Measurements from ENCODE around the gene PPARD. TPM values are rescaled to one million over a fixed set of nuclear protein-coding genes. Genes with fewer than 3 reads are reported as not detected.
A peak's percentile ranks its signal among the peaks of the same experiment; 100 is the strongest.

PPARD gene
- total and polyA plus RNA-seq, 2 of the 13 experiments (the other 11 are each of a cell fraction or from before 2014, with no cell fraction given) = 6.1 to 13.3 TPM

DNA sequence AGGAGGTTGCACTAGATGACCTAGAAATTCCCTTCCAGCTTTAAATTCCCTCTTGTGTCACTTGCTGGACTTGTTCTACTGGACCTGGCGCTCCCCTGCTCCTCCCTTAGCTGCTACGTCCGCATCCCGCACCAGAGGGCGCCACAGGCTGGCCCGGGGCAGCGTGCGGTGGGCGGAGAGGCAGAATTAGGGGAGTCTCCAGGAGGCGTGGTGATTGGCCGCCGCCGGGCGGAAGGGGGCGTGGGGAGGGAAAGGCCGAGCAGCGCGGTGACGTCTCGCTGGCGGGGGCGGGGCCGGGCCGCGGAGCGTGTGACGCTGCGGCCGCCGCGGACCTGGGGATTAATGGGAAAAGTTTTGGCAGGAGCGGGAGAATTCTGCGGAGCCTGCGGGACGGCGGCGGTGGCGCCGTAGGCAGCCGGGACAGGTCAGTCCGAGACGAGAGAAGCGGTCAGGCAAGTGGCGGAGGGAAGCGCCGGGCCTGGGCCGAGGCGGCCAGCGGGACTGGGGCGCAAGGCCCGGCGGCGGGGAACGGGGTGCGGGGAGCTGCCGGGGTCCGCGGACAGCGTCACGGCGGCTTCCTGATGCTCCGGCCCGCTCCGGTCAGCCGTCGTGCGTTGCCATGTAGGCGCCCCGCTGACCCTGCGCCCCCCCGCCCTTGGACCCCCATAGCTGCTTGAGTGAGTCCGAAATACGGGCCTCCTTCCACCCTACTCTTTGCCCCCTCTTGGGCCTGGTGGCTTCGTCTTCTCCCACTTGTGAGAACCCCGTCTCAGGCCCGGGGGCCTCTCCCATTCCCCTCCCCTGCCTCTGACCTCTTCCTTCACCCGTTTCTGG lies at the start of gene PPARD (continued):
- TF ChIP-seq ZNF616 (CRISPR knock-in tag; IDR thresholded peaks at IDR 0.05; ENCODE audit: low read depth) = peak; percentile 71
- TF ChIP-seq, protein P1, sequence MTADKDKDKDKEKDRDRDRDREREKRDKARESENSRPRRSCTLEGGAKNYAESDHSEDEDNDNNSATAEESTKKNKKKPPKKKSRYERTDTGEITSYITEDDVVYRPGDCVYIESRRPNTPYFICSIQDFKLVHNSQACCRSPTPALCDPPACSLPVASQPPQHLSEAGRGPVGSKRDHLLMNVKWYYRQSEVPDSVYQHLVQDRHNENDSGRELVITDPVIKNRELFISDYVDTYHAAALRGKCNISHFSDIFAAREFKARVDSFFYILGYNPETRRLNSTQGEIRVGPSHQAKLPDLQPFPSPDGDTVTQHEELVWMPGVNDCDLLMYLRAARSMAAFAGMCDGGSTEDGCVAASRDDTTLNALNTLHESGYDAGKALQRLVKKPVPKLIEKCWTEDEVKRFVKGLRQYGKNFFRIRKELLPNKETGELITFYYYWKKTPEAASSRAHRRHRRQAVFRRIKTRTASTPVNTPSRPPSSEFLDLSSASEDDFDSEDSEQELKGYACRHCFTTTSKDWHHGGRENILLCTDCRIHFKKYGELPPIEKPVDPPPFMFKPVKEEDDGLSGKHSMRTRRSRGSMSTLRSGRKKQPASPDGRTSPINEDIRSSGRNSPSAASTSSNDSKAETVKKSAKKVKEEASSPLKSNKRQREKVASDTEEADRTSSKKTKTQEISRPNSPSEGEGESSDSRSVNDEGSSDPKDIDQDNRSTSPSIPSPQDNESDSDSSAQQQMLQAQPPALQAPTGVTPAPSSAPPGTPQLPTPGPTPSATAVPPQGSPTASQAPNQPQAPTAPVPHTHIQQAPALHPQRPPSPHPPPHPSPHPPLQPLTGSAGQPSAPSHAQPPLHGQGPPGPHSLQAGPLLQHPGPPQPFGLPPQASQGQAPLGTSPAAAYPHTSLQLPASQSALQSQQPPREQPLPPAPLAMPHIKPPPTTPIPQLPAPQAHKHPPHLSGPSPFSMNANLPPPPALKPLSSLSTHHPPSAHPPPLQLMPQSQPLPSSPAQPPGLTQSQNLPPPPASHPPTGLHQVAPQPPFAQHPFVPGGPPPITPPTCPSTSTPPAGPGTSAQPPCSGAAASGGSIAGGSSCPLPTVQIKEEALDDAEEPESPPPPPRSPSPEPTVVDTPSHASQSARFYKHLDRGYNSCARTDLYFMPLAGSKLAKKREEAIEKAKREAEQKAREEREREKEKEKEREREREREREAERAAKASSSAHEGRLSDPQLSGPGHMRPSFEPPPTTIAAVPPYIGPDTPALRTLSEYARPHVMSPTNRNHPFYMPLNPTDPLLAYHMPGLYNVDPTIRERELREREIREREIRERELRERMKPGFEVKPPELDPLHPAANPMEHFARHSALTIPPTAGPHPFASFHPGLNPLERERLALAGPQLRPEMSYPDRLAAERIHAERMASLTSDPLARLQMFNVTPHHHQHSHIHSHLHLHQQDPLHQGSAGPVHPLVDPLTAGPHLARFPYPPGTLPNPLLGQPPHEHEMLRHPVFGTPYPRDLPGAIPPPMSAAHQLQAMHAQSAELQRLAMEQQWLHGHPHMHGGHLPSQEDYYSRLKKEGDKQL (CRISPR knock-in tag; IDR thresholded peaks at IDR 0.05; ENCODE audit: low read depth) = no peak
- peak; percentile 78; the same call in 1 of the 2 replicates for TF ChIP-seq RFXAP (CRISPR knock-in tag; IDR thresholded peaks at IDR 0.05; ENCODE audit: borderline replicate concordance)
- TF ChIP-seq PLRG1 (conservative IDR thresholded peaks at IDR 0.05) = no peak
- TF ChIP-seq MIXL1 (CRISPR knock-in tag; IDR thresholded peaks at IDR 0.05) = peak; percentile 91
- no peak for TF ChIP-seq JDP2 (CRISPR knock-in tag; IDR thresholded peaks at IDR 0.05; ENCODE audit: borderline replicate concordance)
- no peak for TF ChIP-seq ZNF20 (CRISPR knock-in tag; IDR thresholded peaks at IDR 0.05)
- TF ChIP-seq, protein P2, sequence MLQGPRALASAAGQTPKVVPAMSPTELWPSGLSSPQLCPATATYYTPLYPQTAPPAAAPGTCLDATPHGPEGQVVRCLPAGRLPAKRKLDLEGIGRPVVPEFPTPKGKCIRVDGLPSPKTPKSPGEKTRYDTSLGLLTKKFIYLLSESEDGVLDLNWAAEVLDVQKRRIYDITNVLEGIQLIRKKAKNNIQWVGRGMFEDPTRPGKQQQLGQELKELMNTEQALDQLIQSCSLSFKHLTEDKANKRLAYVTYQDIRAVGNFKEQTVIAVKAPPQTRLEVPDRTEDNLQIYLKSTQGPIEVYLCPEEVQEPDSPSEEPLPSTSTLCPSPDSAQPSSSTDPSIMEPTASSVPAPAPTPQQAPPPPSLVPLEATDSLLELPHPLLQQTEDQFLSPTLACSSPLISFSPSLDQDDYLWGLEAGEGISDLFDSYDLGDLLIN (CRISPR knock-in tag; IDR thresholded peaks at IDR 0.05; ENCODE audit: borderline replicate concordance) = no peak
- TF ChIP-seq IRX3 (CRISPR knock-in tag; IDR thresholded peaks at IDR 0.05; ENCODE audit: borderline replicate concordance, low read depth) = peak; percentile 50; the same call in 1 of the 2 replicates
- 0 out of 2 replicates have a peak, but pooled peaks have one; percentile 20 for TF ChIP-seq DPF2 (CRISPR knock-in tag; IDR thresholded peaks at IDR 0.05; ENCODE audit: borderline replicate concordance, low read depth)
- peak; percentile 77; the same call in 1 of the 2 replicates for TF ChIP-seq AHR (CRISPR knock-in tag; IDR thresholded peaks at IDR 0.05)
- no peak for TF ChIP-seq SAFB2 (CRISPR knock-in tag; IDR thresholded peaks at IDR 0.05; ENCODE audit: borderline replicate concordance, low read depth)
- TF ChIP-seq FOXK1 (CRISPR knock-in tag; IDR thresholded peaks at IDR 0.05; ENCODE audit: borderline replicate concordance, low read depth) = peak; percentile 78; the same call in 1 of the 2 replicates
- TF ChIP-seq GTF3A (CRISPR knock-in tag; conservative IDR thresholded peaks at IDR 0.05) = no peak
- no peak; the same call in none of the 2 replicates for TF ChIP-seq ZNF547 (CRISPR knock-in tag; IDR thresholded peaks at IDR 0.05)
- TF ChIP-seq ZNF552 (CRISPR knock-in tag; IDR thresholded peaks at IDR 0.05; ENCODE audit: borderline replicate concordance) = no peak; the same call in 1 of the 2 replicates
- TF ChIP-seq, protein P3, sequence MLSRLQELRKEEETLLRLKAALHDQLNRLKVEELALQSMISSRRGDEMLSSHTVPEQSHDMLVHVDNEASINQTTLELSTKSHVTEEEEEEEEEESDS (CRISPR knock-in tag; IDR thresholded peaks at IDR 0.05; ENCODE audit: borderline replicate concordance) = no peak; the same call in 1 of the 2 replicates
- TF ChIP-seq ZNF24 (IDR thresholded peaks at IDR 0.05) = peak; percentile 46; the same call in 1 of the 2 replicates
- TF ChIP-seq TAF15 (IDR thresholded peaks at IDR 0.05; ENCODE audit: low read depth, low read length, poor library complexity, severe bottlenecking) = no peak
- peak; percentile 78; the same call in 1 of the 2 replicates for TF ChIP-seq RXRB (CRISPR knock-in tag; IDR thresholded peaks at IDR 0.05; ENCODE audit: borderline replicate concordance)
- TF ChIP-seq, protein P4, sequence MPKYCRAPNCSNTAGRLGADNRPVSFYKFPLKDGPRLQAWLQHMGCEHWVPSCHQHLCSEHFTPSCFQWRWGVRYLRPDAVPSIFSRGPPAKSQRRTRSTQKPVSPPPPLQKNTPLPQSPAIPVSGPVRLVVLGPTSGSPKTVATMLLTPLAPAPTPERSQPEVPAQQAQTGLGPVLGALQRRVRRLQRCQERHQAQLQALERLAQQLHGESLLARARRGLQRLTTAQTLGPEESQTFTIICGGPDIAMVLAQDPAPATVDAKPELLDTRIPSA (CRISPR knock-in tag; IDR thresholded peaks at IDR 0.05; ENCODE audit: borderline replicate concordance) = no peak; the same call in 1 of the 2 replicates
- TF ChIP-seq ZNF451 (CRISPR knock-in tag; IDR thresholded peaks at IDR 0.05) = 0 out of 2 replicates have a peak, but pooled peaks have one; percentile 56

Measured in HepG2 (cell line).